SU-DHL-6 (cell line): ENCODE measurements around the gene ODF2L.

Experiments
- H2AFZ ChIP-seq: fragments of 200-600 bp; sonication (generic); 2 replicates; pipeline ENCODE4 v1.6.1; 2014; ENCODE audit warnings: low read depth, mild to moderate bottlenecking, moderate library complexity, mixed read lengths, antibody characterized with exemption, low read length; ENCODE audit not compliant: severe bottlenecking
- H3F3A ChIP-seq: fragments of 200-600 bp; shearing (Covaris generic); 2 replicates; pipeline ENCODE4 v1.6.0; 2016; ENCODE audit warnings: antibody characterized with exemption, mild to moderate bottlenecking; ENCODE audit not compliant: insufficient read depth
- H3K27ac ChIP-seq: fragments of 200-600 bp; sonication (generic); 2 replicates; pipeline ENCODE4 v1.5.1; 2016; ENCODE audit warnings: low read depth, mild to moderate bottlenecking, low read length, moderate library complexity, mixed read lengths
- H3K27me3 ChIP-seq: fragments of 200-600 bp; sonication (generic), shearing (Covaris generic); 2 replicates; pipeline ENCODE4 v1.6.0; 2014; ENCODE audit warnings: mild to moderate bottlenecking, low read length
- H3K36me3 ChIP-seq: fragments of 200-600 bp; sonication (generic); 2 replicates; pipeline ENCODE4 v1.6.1; 2014; ENCODE audit warnings: mild to moderate bottlenecking, low read length, mixed read lengths
- H3K4me2 ChIP-seq: fragments of 300-600, 200-600 bp; shearing (Covaris generic), sonication (generic); 2 replicates; pipeline ENCODE4 v1.6.0; 2014; ENCODE audit warnings: low read length, low read depth, mild to moderate bottlenecking; ENCODE audit not compliant: poor library complexity, severe bottlenecking
- H3K4me3 ChIP-seq: fragments of 200-600 bp; sonication (generic); 2 replicates; pipeline ENCODE4 v1.5.1; 2014; ENCODE audit warnings: antibody characterized with exemption, low read length, mild to moderate bottlenecking, mixed read lengths; ENCODE audit not compliant: insufficient read depth, poor library complexity, severe bottlenecking
- H3K79me2 ChIP-seq: fragments of 200-600 bp; sonication (generic); 2 replicates; pipeline ENCODE4 v1.6.1; 2014; ENCODE audit warnings: mild to moderate bottlenecking, low read length, moderate library complexity; ENCODE audit not compliant: insufficient read depth
- H3K9ac ChIP-seq: fragments of 200-600 bp; sonication (generic); 2 replicates; pipeline ENCODE4 v1.7.0; 2014; ENCODE audit warnings: mild to moderate bottlenecking, low read length
- H3K9me2 ChIP-seq: fragments of 200-600 bp; sonication (generic); replicated peaks from 2 replicates; pipeline ENCODE4 v1.6.1; 2014; ENCODE audit warnings: low read length; ENCODE audit not compliant: insufficient read depth
- H3K9me3 ChIP-seq: fragments of 200-600 bp; sonication (generic); 2 replicates; pipeline ENCODE4 v1.6.1; 2014; ENCODE audit warnings: low read length, mixed read lengths; ENCODE audit not compliant: insufficient read depth
- H4K20me1 ChIP-seq: fragments of 200-600 bp; sonication (generic); 2 replicates; pipeline ENCODE4 v1.6.1; 2014; ENCODE audit warnings: low read depth, mild to moderate bottlenecking, antibody characterized with exemption, low read length, moderate library complexity, mixed read lengths
- CTCF ChIP-seq: fragments of 200-600 bp; sonication (generic); IDR thresholded peaks from one replicate; pipeline ENCODE4 v1.5.1; 2017; ENCODE audit warnings: antibody characterized with exemption, mild to moderate bottlenecking, low read length, moderate library complexity; ENCODE audit not compliant: insufficient read depth, poor library complexity, severe bottlenecking
- EZH2phosphoT487 ChIP-seq: fragments of 200-600 bp; sonication (generic), shearing (Covaris generic); conservative IDR thresholded peaks from 2 replicates; pipeline ENCODE4 v1.6.1; 2018; ENCODE audit warnings: mild to moderate bottlenecking, antibody characterized with exemption, low read length, moderate library complexity, mixed read lengths

The ODF2L gene

GRCh38 chr1:86377341-86377740 is 18.8 kb downstream of the ODF2L start:
- Histone ChIP-seq H3K4me3 (no peak overlapping the region), H3K4me2 (no peak overlapping the region), H3K9ac (no peak overlapping the region), H2AFZ (no peak overlapping the region), H3F3A (no peaks in the 10 kb centered on the region), H3K9me2 (no peaks in the 10 kb centered on the region), H3K36me3 (no peaks in the 10 kb centered on the region), H3K27ac (no peak overlapping the region), H3K27me3 (no peaks in the 10 kb centered on the region), H3K9me3 (peaks cover 18% of the 10 kb centered on the region; the same call in 1 of the 2 replicates), H4K20me1 (no peaks in the 10 kb centered on the region), H3K79me2 (no peaks in the 10 kb centered on the region)
- TF ChIP-seq CTCF (no peak), EZH2phosphoT487 (no peak)

GRCh38 chr1:86375688-86376087 is 20.4 kb downstream of the ODF2L start:
- Histone ChIP-seq H3K27me3 (no peaks in the 10 kb centered on the region), H3K36me3 (no peaks in the 10 kb centered on the region), H3K79me2 (no peaks in the 10 kb centered on the region), H3K27ac (no peak overlapping the region), H3K4me3 (no peak overlapping the region), H2AFZ (no peak overlapping the region), H3K9me3 (peaks cover 18% of the 10 kb centered on the region; the same call in 1 of the 2 replicates), H3K9ac (no peak overlapping the region), H4K20me1 (no peaks in the 10 kb centered on the region), H3K9me2 (no peaks in the 10 kb centered on the region), H3K4me2 (no peak overlapping the region), H3F3A (no peaks in the 10 kb centered on the region)
- TF ChIP-seq EZH2phosphoT487 (no peak), CTCF (no peak)

GRCh38 chr1:86370601-86371022 is 25.5 kb downstream of the ODF2L start:
- Histone ChIP-seq H4K20me1 (no peaks in the 10 kb centered on the region), H2AFZ (no peak overlapping the region), H3F3A (no peaks in the 10 kb centered on the region), H3K36me3 (no peaks in the 10 kb centered on the region), H3K4me3 (no peak overlapping the region), H3K27ac (no peak overlapping the region), H3K79me2 (no peaks in the 10 kb centered on the region), H3K9me2 (no peaks in the 10 kb centered on the region), H3K9me3 (no peaks in the 10 kb centered on the region), H3K9ac (no peak overlapping the region), H3K4me2 (no peak overlapping the region), H3K27me3 (no peaks in the 10 kb centered on the region)
- TF ChIP-seq EZH2phosphoT487: no peak
- TF ChIP-seq CTCF: no peak
